Measurements from ENCODE around the gene CLINT1. TPM values are rescaled to one million over a fixed set of nuclear protein-coding genes. Genes with fewer than 3 reads are reported as not detected.

The CLINT1 gene
- total RNA-seq, 2 experiments from 2014 or later, result 68.4 to 77.4 TPM

DNA sequence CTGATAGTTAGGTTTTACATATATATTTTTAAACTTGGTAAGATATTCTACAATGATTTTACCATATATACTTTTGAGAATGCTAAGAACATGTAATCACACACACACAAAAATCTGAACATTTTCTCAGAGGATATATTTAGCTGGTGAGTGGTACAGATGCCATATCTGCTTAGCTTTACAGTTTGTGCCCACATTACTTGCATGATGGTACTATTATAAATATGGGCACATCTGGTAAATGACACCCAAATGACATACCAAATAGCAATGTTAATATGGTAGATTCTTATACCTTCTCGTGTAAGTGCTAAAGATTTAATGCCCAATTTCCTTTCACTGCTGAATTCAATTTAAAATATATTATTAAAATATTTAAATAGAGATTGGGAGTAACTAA is 58.8 kb downstream of the CLINT1 start:
- Mint-ChIP-seq H3K4me3 (no peak overlapping the region), H3K4me1 (no peaks in the 10 kb centered on the region), H3K27me3 (no peaks in the 10 kb centered on the region), H3K9me3 (no peaks in the 10 kb centered on the region), H3K27ac (no peak overlapping the region), H3K36me3 (ENCODE audit: low read depth) (peaks cover 21% of the 10 kb centered on the region)
- DNase-seq, result no peak
- CTCF ChIA-PET, result no interaction called here
- POLR2A ChIA-PET, result no interaction called here

DNA sequence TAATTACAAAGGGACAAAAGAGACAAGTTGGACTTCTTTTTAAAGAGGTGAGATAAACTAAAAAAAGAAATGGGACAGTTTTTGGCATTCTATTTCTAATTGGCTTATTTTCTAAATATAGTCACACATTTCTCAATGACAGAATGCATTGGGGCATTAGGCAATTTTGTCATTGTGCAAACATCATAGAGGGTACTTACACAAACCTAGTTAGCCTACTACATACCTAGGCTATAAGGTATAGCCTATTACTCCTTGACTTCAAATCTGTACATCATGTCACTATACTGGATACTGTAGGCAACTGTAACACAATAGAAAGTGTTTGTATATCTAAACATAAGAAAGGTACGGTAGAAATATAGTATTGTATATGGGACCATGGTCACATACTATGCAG is 59.4 kb downstream of the CLINT1 start:
- Mint-ChIP-seq H3K9me3 (no peaks in the 10 kb centered on the region), H3K4me1 (no peaks in the 10 kb centered on the region), H3K27ac (no peak overlapping the region), H3K36me3 (ENCODE audit: low read depth) (peaks cover 21% of the 10 kb centered on the region), H3K27me3 (no peaks in the 10 kb centered on the region), H3K4me3 (no peak overlapping the region)
- ChIA-PET CTCF (no interaction called here), POLR2A (no interaction called here)
- no peak for DNase-seq

DNA sequence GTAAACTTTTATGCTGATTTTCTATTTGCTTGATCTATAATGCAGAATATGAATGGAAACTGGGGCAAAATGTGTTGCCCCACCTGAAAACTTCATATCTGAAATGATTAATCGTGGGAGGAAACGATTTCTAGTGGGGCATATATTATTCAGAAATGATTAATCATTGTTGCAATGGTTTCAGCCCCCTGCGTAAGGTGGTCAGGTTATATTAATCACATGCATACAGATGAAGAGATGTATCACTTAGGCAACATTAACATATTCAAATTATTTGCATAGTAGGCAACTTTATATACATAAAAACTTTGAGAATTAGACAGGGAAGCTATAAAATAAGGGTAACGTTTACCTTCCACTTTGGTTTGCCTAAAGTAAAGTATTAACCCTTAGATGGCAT is 65.6 kb downstream of the CLINT1 start:
- ChIA-PET CTCF (interaction anchor here (1.7 kb wide), 1 partner anchor 50 kb away, joined by 6 read pairs; no protein-coding TSS in a partner anchor), POLR2A (no interaction called here)
- H3K27ac Mint-ChIP-seq, result no peak overlapping the region
- peaks cover 4% of the 10 kb centered on the region for H3K4me1 Mint-ChIP-seq
- DNase-seq, result no peak
- no peak overlapping the region for H3K4me3 Mint-ChIP-seq
- H3K27me3 Mint-ChIP-seq, result no peaks in the 10 kb centered on the region
- H3K9me3 Mint-ChIP-seq, result no peaks in the 10 kb centered on the region
- peaks cover 38% of the 10 kb centered on the region for H3K36me3 Mint-ChIP-seq (ENCODE audit: low read depth)

DNA sequence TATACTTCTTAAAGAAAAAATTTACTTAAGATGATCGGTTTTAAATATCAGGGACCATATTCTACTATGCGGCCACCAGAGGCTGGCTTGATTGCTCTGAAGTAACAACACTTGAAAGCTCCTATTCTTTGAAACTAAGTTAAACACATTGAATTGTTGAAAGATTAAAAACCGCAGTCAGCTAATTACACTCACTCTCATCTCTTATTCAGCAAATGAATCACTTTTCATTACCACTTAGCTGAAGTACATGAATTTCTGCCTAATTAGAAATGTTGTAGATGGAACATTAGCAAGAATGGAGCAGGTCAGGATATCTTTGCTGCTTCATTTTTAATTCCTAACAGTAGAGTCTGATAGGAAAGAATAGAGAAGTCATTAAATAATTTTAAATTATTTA is 73.1 kb downstream of the CLINT1 start:
- no peaks in the 10 kb centered on the region for H3K27me3 Mint-ChIP-seq
- H3K4me1 Mint-ChIP-seq, result no peaks in the 10 kb centered on the region
- POLR2A ChIA-PET, result no interaction called here
- H3K36me3 Mint-ChIP-seq (ENCODE audit: low read depth), result peaks cover 31% of the 10 kb centered on the region
- CTCF ChIA-PET, result interaction anchor here (1.5 kb wide), 1 partner anchor 9 kb away, joined by 3 read pairs; no protein-coding TSS in a partner anchor
- DNase-seq, result no peak
- no peak overlapping the region for H3K4me3 Mint-ChIP-seq
- H3K27ac Mint-ChIP-seq, result no peak overlapping the region
- H3K9me3 Mint-ChIP-seq, result no peaks in the 10 kb centered on the region

DNA sequence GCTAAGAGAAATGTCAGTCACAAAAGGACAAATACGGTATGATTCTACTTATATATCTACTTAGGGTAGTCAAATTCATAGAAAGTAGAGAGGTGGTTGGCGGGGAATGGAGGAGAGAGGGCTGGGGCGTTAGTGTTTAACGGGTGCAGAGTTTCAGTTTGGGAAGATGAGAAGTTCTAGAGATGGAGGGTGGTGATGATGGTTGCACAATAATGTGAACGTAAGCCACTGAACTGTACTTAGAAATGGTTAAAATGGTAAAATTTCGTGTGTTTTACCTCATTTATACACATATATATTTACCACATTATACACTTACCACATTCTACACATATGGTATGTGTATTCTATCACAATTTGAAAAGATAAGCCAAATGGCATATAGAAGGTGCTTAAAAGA is 79.7 kb downstream of the CLINT1 start:
- no peak overlapping the region for H3K4me3 Mint-ChIP-seq
- H3K36me3 Mint-ChIP-seq (ENCODE audit: low read depth), result peaks cover 2% of the 10 kb centered on the region
- ChIA-PET CTCF (interaction anchor here (0.7 kb wide), 1 partner anchor 1766 kb away, joined by 3 read pairs; no protein-coding TSS in a partner anchor), POLR2A (no interaction called here)
- H3K4me1 Mint-ChIP-seq, result peaks cover 4% of the 10 kb centered on the region
- no peak overlapping the region for H3K27ac Mint-ChIP-seq
- H3K27me3 Mint-ChIP-seq, result no peaks in the 10 kb centered on the region
- no peaks in the 10 kb centered on the region for H3K9me3 Mint-ChIP-seq
- DNase-seq, result no peak

DNA sequence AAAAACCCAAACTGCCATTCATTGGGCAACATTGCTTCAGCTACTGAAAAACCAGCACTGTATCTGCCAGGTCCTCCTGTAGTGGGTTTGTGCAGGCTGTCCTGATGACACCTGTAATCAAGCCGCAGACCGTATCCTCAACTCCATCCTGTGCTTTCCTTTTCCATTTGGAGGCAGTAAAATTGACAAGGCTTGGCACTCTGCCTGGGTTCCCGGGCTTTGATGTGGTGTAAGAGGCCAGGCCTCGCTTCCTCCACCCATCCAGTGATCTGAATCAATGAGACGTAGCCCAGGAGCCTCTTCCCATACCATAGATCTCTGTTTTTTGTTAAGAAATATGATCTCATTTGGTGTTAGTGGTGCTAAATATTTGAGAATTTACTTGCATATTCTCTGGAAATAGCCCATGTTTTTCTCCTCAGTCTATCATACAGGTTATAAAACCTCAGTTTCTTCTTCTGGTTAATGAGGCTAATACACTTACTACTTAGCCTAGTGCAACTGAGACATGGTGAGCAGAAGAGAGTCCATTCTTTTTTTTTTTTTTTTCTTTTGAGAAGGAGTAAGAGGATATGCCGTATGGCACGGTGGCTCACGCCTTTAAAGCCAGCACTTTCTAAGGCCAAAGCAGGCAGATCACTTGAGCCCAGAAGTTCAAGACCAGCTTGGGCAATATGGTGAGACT is 80.7 kb downstream of the CLINT1 start:
- Mint-ChIP-seq H3K9me3 (no peaks in the 10 kb centered on the region), H3K4me1 (peaks cover 4% of the 10 kb centered on the region), H3K4me3 (no peak overlapping the region), H3K36me3 (ENCODE audit: low read depth) (no peaks in the 10 kb centered on the region), H3K27me3 (peaks cover 5% of the 10 kb centered on the region), H3K27ac (no peak overlapping the region)
- POLR2A ChIA-PET, result no interaction called here
- no peak for DNase-seq
- CTCF ChIA-PET, result interaction anchor here (0.7 kb wide), 1 partner anchor 1767 kb away, joined by 3 read pairs; no protein-coding TSS in a partner anchor

DNA sequence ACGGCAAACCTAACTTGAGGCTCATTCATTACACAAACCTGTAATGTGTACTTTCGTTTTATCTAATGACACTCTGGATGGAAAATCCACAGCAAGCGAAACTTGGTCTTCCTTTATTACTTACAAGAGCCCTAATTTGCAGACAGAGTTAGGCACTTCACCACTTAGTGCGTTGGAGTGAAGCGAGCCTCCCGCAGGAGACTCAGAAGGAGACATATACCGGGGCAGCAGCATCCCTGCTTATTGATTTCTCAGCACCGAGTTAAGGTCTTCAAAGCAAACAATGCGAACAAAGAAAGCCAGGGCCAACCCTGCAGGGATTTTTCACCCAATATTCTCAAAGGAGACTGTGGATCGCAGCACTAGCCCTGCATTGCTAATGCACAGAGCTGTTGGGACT is 86.8 kb downstream of the CLINT1 start:
- Mint-ChIP-seq H3K36me3 (ENCODE audit: low read depth) (no peaks in the 10 kb centered on the region), H3K27ac (no peak overlapping the region), H3K4me1 (no peaks in the 10 kb centered on the region), H3K4me3 (no peak overlapping the region), H3K9me3 (no peaks in the 10 kb centered on the region), H3K27me3 (peaks cover 10% of the 10 kb centered on the region)
- no peak for DNase-seq
- ChIA-PET POLR2A (no interaction called here), CTCF (interaction anchor here (0.6 to 1.1 kb wide), 2 partner anchors 19 to 59 kb away, joined by 3 to 4 read pairs; no protein-coding TSS in a partner anchor)

DNA sequence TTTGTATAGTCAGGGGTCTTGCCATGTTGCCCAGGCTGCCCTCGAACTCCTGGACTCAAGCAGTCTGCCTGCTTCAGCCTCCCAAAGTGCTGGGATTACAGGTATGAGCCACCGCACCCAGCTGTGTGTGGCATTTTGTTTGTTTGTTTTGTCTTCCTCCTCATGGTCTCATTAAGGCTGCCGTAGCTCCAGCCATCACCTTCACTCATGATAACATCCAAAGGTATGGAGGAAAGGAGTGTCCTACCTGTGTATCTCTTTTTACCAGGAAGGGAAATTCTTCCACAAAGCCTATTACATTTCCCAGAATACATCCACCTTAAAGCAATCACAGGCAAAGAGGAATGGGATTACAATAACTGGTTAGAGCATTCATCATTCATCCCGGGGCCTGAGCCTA is 88.3 kb downstream of the CLINT1 start:
- no peak for DNase-seq
- CTCF ChIA-PET, result interaction anchor here (1.2 kb wide), 1 partner anchor 28 kb away, joined by 3 read pairs; no protein-coding TSS in a partner anchor
- H3K9me3 Mint-ChIP-seq, result no peaks in the 10 kb centered on the region
- H3K27me3 Mint-ChIP-seq, result peaks cover 10% of the 10 kb centered on the region
- no peaks in the 10 kb centered on the region for H3K4me1 Mint-ChIP-seq
- no peaks in the 10 kb centered on the region for H3K36me3 Mint-ChIP-seq (ENCODE audit: low read depth)
- POLR2A ChIA-PET, result no interaction called here
- H3K4me3 Mint-ChIP-seq, result no peak overlapping the region
- no peak overlapping the region for H3K27ac Mint-ChIP-seq

DNA sequence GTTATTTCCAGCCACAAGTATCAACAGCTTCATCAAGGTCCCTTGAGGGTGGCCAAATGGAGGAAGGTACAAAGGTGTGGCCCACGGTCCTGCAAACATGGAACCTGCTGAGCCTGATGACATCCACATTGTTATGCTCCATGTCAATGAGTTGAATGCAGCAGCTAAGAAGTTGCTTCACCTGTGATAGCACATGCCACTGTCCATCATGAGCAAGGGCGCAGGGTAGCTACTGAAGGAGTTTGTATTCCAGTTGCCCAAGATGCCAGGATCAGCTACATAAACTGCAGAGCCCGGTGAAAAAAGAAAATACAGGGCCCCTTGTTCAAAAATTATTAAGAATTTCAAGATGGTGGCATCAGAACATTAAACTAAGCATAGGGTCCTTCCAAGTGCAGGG is 91.3 kb downstream of the CLINT1 start:
- POLR2A ChIA-PET, result no interaction called here
- no peaks in the 10 kb centered on the region for H3K36me3 Mint-ChIP-seq (ENCODE audit: low read depth)
- CTCF ChIA-PET, result interaction anchor here (1.3 kb wide), 1 partner anchor 24 kb away, joined by 3 read pairs; the partner anchor contains the start of gene LSM11

DNA sequence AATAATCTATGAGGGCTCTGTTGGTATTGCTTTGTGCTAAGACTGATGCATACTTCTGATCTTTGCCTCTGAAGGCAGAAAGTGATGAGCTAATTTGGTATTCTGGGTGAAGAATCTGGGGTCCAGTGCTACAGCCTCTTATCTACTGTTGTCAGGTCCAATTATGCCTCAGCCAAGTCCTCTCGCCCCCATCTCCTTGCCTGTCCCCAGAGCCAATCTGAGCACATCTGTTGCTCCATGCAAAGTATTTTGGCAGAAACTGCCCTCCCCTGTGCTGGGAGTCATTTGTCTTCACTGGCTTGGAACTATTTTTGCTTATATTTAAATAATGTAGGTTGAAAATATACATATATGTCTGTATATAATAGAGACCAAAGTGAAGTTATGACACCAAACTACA is 92.0 kb downstream of the CLINT1 start:
- CTCF ChIA-PET, result interaction anchor here (1.4 kb wide), 1 partner anchor 23 kb away, joined by 4 read pairs; the partner anchor contains the start of gene LSM11
- POLR2A ChIA-PET, result no interaction called here
- peaks cover 3% of the 10 kb centered on the region for H3K27me3 Mint-ChIP-seq
- no peak for DNase-seq
- no peak overlapping the region for H3K4me3 Mint-ChIP-seq
- no peaks in the 10 kb centered on the region for H3K4me1 Mint-ChIP-seq
- no peaks in the 10 kb centered on the region for H3K9me3 Mint-ChIP-seq
- no peaks in the 10 kb centered on the region for H3K36me3 Mint-ChIP-seq (ENCODE audit: low read depth)
- H3K27ac Mint-ChIP-seq, result no peak overlapping the region

More for the DNA sequence above, 91.3 kb downstream of the CLINT1 start:
- H3K4me1 Mint-ChIP-seq, result no peaks in the 10 kb centered on the region
- H3K9me3 Mint-ChIP-seq, result no peaks in the 10 kb centered on the region
- no peak for DNase-seq
- H3K4me3 Mint-ChIP-seq, result no peak overlapping the region
- peaks cover 3% of the 10 kb centered on the region for H3K27me3 Mint-ChIP-seq
- H3K27ac Mint-ChIP-seq, result no peak overlapping the region

DNA sequence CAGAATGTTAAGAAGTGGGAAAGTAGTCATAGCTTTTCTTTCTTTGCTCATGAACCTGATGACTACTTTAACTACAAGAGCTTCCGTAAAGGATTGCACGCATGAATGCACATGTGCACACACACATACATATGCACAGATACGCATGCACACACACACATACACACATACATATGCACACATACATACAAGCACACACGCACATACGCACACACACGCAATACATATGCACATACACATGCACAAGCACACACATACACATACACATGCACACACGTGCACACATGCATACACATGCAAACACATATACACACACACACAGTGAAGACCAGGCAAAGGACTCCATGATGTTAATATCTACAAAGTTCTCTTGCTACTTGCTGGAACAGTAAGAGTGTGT is 92.5 kb downstream of the CLINT1 start:
- no peaks in the 10 kb centered on the region for H3K9me3 Mint-ChIP-seq
- POLR2A ChIA-PET, result no interaction called here
- H3K4me3 Mint-ChIP-seq, result no peak overlapping the region
- DNase-seq, result no peak
- no peaks in the 10 kb centered on the region for H3K4me1 Mint-ChIP-seq
- no peak overlapping the region for H3K27ac Mint-ChIP-seq
- H3K36me3 Mint-ChIP-seq (ENCODE audit: low read depth), result no peaks in the 10 kb centered on the region
- CTCF ChIA-PET, result interaction anchor here (1.4 kb wide), 1 partner anchor 23 kb away, joined by 4 read pairs; the partner anchor contains the start of gene LSM11
- peaks cover 3% of the 10 kb centered on the region for H3K27me3 Mint-ChIP-seq

DNA sequence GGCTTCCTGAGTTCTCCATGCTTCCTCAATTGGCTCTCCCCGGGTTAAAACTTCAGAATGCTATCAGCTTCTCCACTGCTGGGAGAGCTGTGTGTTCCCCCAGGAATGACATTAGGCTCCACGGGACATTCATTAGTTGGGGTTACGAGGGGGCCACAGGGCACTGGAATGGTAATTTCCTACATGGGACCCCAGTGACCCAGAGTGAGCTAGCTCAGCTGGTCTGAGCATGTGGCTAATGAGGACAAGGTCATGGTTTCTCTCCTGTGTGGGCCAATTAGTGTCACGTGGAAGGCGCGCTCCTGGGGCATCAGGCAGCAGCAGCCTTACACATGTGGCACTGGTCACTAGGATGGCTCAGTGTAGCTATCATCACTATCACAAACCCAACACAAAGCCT is 94.4 kb downstream of the CLINT1 start:
- CTCF ChIA-PET, result interaction anchor here (0.9 to 4.2 kb wide), 3 partner anchors 17 to 184 kb away, joined by 4 to 16 read pairs (median 15); partner anchors contain the start of gene LSM11
- no peaks in the 10 kb centered on the region for H3K36me3 Mint-ChIP-seq (ENCODE audit: low read depth)
- no peaks in the 10 kb centered on the region for H3K27me3 Mint-ChIP-seq
- H3K27ac Mint-ChIP-seq, result no peak overlapping the region
- POLR2A ChIA-PET, result no interaction called here
- H3K4me1 Mint-ChIP-seq, result no peaks in the 10 kb centered on the region
- H3K9me3 Mint-ChIP-seq, result no peaks in the 10 kb centered on the region
- DNase-seq, result no peak
- no peak overlapping the region for H3K4me3 Mint-ChIP-seq

DNA sequence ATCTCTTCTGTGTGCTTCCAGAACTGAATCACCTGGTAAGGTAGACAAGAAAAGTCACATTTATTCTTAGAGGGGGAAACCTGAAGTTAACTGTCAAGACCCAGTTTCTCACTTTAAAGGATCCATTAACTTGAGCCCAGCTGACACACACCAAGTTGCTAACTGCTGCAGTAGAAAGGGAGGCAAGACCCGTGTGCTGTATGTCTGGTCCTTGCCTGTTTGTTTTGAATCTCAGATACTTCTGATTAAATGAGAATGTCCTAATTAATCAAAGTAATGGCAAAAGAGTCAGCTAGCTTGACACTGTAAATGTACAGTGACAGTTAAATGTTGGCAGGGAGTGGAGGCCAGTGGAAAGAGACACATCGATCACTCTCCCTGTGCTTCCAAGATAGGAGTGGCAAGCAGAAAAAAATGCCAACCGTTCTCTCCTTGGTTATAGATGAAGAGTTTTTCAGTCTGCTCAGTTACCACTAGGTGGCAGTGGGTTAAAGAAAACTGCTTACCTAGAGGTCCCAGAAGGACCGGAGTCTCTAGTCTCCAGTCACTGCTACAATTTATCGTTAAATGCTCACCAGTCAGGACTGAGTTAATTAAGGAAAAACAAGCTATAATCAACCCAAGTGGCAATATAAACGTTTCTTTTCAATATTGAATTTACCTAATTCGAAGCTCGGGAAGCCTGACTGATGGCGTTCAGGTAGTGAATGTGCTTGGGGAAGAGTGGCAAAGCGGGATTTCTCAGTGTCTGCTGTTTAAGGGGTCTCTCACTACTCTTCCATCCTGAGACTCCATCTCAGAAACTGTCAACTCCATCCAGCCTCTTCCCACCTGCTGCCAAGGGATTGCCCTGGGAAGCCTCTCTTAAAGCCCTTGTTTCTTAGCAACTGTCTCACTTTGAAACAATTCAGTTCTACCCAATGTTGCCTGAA is 97.0 kb downstream of the CLINT1 start:
- Mint-ChIP-seq H3K27me3 (no peaks in the 10 kb centered on the region), H3K4me1 (peaks cover 8% of the 10 kb centered on the region), H3K4me3 (no peak overlapping the region), H3K27ac (no peak overlapping the region), H3K9me3 (no peaks in the 10 kb centered on the region), H3K36me3 (ENCODE audit: low read depth) (peaks cover 3% of the 10 kb centered on the region)
- ChIA-PET POLR2A (no interaction called here), CTCF (interaction anchor here (0.7 to 4.2 kb wide), 6 partner anchors 8 to 28 kb away, joined by 3 to 16 read pairs (median 6); partner anchors contain the start of gene LSM11)
- DNase-seq, result peak; percentile 51

Data from activated CD4-positive, alpha-beta T cell treated with anti-CD3 and anti-CD28 coated beads, Interleukin-2, amount 10 ng/mL, durations not matched to agents 7 days and 5 days (primary cell).